Stimulated activated CD8-positive, alpha-beta memory T cell treated with anti-CD3 and anti-CD28 coated beads, Interleukin-12 subunit alpha, Interleukin-12 subunit beta, amount 100 ng/mL, for 24 hours (primary cell): ENCODE data around the gene DKC1.

ENCODE experiments used
- DNase-seq: peaks from one replicate; pipeline ENCODE4 v3.0.0-alpha.2; 2020; ENCODE audit errors: extremely low read depth

The DKC1 gene

DNA sequence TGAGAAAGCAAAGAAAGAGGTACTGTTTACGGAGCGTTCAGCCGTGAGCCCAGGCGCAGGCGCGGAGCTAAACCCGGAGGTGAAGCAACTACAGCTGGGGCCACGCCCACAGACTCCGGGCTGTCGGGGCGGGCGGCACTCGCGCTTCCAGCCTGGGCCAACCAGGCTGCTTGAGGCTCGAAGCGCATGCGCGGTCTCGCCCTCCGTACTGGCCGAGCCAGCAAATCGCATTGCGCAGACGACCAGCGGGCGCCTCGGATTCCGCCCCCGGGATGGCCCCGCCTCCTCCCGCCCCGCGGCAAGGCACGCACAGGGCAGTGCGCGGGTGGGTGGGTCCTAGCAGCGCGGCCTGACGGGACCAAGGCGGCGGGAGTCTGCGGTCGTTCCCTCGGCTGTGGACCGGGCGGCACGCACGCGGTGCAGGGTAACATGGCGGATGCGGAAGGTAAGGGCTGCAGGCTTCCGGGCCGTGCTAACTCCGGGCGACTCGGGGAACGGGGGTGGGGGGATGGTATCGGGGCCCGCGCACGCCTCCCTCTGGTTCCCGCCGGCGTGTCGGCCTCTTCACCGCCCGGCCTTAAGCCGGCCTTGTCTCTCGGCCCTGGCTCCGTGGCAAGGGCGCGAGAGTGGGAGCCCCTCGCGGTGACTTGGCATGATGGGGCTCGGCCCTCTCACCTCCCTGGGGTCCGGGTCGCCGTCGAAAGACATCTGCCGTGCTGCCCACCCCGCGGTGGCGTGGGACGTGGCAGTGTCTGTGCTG, at the start of gene DKC1:
Gene DKC1, plus strand, starts transcription at position 328 of the 760 bp plus-strand sequence. Its CDS starts 102 bp downstream, at position 430.
- DNase-seq = peak; percentile 92

DNA sequence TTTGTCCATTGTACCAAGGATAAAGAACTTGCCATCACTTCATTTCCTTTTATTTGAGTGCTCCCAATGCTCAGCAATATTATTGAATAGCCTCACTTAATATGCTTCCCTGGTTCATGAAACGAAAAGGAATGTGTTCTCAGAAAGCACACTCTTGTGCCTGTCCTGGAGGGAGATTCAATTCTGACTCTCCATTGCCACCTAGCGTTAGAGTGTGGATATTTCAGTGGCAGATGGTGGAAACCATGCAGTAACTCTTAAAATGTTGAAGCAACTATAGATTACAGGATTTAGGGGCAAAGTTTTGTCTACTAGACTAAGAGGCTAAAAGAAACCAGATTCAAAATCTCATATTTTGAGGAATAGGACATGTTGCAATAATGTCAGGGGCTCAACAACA, 47.7 kb upstream of the DKC1 start:
- DNase-seq = no peak

DNA sequence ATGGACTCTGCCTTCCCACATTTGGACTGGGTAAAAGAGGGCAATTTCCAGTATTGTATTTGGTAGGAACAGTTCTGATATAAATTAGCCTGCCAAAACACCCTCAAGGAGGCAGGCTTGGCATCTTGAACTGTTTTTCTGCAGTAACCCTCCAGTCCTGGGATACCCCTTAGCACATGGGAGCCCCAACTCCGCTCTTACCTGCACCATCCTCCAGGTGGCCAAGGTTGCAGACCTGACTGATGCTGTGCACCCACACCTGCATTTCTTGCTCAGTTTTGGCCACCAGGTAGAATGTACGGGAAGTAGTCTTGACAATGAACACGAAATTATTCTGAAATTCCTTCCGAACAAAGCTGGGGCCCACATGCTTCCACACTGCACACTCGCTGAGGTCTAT, 46.8 kb upstream of the DKC1 start:
- no peak for DNase-seq

DNA sequence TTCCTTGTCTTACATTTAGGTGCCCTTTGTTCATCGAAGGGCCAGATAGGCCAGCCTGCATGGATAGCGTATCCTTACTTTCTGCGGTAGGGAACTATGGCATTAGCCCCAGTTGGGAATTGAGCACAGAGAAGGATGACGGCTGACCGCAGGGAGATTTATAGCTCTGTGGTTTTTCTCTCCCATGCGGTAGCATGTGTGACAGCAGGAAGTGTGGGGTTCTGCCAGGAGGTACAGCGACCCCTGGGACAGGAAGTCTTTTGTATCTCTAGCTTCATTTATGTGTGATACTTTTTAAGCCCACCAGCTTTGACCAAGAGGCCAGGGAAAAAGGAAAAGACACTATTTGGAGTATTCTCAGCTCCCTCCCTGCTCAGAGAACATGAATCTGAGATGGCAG, 44.8 kb upstream of the DKC1 start:
- DNase-seq = no peak

DNA sequence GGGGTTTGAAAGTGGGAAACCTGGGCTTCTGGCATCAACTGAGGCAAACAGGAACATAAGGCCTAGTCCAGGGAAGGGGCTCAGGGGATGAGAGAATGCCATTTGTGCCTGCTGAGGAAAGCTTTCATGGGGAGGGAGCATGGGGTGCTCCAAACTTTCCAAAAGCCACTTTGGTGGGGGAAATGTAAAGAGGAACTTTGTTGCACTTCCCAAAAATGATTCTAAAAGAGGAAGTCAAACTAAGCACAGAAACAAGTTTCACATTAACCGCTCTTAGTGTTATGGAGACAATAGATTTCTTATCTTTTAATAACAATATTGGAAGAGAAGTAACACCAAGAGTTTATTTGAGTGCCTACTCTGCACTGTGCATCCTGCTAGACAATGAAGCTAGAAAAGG, 44.0 kb upstream of the DKC1 start:
- no peak for DNase-seq

DNA sequence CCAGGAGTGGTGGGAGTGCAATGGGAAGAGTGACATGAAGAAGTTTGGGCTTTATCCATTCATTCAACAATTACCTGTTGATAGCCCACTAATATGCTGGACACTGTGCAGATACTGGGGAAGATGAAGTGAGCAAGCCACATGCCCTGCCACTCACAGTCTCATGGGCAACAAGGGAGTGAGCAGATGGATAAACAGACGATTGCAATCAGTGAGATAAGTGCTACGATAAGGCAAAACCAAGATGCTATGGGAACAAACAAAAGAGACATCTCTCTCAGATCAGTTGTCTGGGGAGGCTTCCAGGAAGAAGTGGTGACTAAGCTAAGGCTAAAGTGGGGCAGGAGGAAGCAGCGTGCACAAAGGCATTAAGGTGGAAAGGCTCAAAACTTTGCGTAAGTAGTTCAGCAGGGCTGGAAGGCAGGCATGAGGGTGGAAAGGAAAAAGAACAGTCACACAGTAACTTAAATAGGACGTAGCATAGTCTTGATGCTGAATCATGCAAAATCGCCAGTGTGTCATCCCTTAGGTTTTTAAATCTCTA, 43.5 kb upstream of the DKC1 start:
- DNase-seq = no peak

DNA sequence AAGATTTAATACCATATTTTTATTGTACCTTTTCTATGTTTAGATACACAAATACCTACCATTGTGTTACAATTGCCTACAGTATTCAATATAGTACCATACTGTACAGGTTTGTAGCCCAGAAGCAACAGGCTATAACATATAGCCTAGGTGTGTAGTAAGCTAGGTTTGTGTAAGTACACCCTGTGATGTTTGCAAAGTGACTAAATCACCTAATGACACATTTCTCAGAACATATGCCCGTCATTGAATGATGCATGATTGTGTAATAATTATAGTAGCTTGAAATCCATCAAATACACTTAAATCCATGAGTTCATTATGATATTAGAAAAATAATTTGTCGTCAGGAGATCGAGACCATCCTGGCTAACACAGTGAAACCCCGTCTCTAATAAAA, 42.6 kb upstream of the DKC1 start:
- no peak for DNase-seq

DNA sequence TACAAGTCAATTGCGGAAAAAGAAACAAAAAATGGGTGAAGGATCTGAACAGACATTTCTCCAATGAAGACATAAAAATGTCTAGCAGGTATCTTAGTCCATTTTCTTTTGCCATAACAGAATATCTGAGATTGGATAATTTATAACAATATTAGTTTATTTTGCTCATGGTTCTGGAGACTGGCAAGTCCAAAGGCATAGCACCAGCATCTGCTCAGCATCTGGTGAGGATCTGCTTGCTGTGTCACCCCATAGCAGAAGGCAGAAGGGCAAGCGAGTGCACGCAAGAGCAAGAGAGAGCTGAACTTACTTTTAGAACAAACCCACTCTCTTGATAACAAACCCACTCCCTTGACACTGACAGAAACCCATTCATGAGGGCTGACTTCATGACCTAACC, 41.5 kb upstream of the DKC1 start:
- DNase-seq = no peak

DNA sequence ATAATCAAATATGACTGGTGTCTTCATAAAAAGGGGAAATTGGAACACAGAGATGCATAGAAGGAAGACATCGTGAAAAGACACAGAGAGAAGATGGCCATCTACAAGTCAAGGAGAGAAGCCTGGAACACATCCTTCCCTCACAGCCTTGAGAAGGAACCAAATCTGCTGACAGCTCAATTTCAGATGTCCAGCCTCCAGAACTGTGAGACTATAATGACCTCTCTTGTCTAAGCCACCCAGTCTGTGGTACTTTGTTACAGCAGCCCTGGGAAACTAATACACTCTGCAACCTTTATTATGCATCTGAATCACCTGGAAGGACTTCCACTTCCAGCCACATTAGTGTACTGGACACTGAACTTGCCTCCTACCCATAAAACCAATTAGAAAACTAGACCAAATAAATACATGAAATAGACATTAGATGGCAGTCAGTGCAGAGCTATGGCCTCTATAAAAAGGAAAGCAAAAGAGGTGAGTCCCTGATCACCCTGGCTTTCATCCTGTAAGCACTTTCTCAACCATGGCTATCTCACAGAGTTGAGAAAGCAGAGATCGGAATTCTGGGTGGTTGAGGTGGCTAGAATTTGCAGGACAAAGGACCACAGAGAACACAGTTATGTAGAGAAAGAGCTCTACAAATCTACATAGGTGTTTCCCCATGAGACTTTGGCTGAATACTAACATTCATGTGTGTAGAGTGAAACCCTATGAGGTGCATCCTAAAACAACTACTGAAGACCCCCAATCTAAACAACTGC, 37.5 kb upstream of the DKC1 start:
- no peak for DNase-seq

DNA sequence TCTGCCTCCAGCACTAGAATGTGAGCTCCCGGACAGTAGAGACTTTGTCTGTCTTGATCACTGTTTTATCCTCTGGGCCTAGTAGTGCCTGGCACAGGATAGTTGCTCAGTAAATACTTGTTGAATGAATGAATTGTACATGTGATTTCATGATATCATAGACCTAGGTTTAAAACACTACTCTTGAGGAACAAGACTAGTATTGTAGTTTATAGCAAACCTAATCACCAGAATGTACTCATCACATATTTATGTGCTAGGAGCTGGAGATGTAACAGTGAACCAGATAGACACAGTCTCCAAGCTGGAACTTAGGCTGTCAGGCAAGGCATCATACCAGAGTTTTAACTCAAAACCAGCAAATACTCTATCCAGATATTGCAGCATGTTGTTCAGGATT, 35.2 kb upstream of the DKC1 start:
- no peak for DNase-seq

DNA sequence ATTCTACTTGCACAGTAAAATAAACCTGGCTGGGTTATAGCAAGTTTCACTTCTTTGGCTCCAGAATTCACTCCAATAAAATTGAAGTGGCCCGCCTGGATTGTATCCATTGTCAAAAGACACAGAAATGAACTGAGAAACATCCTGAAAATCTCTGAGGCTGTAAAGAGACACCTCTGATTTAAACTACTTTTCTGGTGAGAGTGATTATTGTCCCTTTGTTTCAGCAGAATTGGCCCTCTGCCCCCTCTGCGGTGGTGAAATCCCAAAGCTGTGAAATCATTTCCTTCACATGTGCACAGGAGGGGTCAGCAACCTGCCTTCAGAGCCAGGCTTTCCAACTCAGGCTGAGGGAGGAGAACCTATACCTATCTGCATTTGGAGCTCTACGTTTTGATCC, 34.8 kb upstream of the DKC1 start:
- DNase-seq = no peak

DNA sequence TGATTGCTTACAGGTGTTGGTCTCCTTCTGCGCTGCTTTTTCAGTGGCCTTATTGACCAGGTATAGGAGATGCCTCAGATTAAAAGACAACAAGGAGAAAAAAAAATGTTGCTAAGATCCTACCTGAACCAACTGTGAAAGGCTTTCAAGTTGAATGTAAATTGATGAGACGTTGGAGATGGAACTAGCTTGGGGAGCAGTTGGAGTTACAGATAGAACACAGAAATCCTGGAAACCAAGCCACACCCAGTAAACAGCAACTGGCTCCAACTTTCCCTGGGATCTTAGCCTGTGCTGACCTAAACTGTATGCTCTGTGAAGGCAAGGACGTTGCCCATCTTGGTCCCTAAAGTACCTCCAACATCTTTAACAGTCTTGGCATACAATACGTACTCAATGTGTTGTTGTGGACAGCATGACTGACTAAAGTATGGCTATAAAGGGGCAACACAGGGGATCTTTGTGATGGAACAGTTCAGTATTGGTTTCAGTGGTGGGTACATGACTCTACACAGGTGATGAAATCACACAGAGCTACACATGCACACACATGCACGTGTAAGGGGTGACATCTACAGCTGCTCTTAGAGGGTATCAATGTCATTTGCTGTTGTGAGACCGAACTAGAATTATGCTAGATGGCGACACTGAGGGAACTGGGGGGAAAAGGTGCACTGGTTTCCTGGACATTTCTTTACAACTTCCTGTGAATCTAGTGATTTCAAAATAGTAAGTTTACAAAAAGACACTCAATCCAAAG, 34.1 kb upstream of the DKC1 start:
- no peak for DNase-seq

DNA sequence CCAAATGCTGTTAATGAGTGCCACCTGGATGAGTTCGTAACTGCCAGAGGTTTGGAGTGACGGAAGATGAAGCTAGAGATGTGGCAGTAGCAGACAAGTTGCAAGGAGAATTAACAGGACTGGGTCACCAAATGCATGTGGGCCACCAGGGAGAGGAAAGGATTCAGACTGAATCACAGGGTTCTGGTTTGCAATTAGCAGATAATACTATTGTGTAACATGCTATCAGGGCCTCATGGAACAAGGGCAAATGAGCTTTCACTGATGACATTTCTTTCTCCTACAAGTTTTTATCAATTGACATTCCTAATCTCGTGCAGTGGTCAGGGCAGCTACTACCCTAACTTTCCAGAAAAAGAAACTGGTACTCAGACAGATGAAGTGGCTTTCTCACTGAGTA, 33.2 kb upstream of the DKC1 start:
- DNase-seq = no peak

DNA sequence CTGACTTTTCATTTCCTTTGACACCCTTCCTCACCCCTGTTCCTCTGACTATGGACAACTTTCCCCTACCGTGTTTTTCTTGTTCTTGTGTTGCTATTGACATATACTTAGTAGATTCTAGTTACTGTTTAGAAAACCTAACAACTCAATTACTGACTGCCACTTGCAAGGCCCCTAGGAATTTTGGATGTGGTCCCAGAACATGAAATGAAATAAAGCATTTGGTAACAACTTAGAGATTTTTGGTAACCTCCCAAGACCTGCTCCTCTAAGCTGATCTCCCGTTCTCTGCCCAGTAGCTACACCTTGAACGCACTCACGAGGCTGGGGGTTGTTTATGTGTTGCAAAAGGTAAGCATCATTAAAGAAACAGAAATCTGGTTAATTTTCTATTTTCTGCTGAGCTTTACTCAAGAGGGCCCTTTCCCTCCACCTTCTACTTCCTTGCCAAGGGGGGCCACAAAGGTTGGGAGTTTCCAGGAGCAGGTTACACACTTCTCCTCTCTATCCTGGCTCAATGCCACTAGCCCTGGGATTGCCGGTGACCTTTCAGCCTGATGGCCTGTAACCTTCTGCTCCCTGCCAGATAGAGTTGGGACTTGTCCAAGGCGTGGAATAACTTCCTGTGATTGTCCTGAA, 32.3 kb upstream of the DKC1 start:
- DNase-seq = no peak

DNA sequence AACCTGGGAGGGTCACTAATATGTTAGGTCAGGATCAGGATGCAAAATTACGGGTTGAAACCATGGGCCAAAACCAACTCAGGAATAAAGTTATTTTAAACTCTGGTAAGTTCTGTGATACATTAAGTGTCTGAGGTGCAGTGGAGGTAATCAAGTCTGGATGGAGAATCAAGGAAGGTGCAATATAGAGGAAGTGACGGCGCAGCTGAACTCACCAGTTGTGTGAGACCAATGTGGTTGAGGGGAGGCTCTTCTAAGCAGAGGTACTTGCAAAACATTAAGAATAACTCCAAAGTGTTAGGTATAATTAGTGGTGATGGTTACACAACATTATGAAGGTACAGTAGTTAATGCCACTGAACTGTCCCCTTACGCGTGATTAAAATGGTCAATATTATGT, 31.5 kb upstream of the DKC1 start:
- no peak for DNase-seq

DNA sequence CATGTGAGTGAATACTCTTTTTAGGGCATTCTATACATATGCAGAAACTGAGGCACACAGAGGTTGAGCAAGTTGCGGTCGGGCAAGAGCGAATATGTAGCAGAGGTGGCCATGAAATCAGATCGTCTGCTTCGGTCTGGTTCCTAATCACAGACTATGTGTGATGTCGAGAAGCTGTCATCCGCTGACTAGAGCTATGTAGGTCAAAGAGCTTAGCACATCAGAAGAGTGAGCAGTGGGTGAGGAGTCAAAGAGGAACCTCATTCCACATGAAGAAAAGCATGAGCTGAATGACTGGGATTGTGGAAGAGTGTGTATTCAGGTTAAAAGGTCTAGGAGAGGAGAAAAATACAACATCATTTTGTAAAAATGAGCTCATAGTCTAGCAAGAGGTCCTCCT, 30.8 kb upstream of the DKC1 start:
- no peak for DNase-seq

DNA sequence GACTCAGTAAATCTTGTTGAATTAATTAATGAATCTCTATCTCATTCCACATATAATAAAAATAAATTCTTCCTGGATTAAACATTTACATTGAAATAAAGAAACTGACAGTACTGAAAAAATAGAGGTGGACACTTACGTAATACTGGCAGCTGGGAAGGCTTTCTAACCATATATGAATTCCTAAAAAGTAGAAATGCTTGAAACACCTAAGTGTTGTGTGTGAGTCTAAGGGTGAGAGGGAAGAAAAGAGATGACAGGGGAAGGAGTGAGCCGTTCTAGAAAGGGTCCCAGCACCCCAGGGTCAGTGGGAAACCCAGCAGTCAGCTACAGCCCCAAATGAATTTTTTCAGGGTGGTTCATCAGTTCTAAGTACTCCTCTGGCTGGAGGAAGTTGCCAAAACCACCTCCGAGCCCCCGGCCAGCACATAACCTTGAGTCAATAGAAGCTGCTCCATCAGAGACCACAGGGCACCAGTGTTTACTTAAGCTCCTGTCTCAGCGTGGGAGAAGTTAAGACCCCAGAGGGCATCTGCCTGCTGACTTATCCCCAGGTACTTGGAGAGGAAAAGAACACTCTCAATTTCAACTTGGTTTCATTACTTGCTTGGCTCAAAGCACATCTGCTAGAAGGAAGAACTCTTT, 30.1 kb upstream of the DKC1 start:
- no peak for DNase-seq

DNA sequence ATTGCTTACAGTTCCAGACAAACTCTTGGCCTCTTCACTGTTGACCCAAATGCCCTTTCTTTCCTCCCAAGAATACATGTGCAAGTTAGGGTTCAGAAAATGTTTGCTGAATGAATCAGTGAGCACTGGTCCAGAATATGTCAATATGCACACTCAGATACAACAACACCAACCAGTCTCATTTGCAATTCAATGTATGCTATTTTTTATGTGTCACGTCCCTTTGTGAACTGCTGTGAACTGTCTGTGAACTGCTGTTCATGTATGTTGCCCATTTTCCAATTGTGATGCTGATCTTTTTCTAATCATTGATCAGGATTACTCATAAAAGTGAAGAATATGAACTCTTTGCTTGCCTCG, 29.6 kb upstream of the DKC1 start:
- no peak for DNase-seq

DNA sequence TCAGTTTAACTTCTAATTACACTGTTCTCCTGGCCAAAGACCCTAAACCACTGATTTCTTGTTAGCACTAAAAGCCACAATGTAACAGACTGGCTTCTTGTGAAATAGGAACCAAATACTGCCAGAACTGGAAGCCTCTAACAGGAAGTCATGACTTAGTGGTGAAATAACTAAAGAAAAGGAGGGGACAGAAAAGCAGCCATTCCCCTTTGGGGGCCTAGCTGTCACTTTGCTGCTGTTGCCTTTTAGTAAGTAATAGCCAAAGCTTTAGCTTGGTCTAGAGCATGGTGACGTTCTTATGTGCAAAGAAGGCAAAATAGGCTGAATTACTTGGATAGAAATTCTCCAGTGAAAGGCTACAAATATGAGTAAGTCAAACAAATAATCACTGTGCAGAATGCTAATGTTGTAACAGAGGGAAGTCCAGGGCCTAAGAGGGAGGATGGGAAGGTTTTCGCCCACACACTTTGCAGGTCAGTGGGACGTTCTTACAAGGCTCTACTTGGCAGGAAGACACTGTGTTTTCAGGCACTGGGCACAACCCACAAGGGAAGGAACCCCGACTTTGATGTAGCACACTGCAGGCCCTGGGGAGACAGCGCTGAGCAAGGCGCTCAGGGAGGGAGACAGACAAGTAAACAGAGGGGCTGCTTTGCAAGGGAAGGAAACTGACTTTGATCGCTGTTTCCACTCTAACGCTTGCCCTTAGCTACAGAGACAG, 28.4 kb upstream of the DKC1 start:
- DNase-seq = no peak

DNA sequence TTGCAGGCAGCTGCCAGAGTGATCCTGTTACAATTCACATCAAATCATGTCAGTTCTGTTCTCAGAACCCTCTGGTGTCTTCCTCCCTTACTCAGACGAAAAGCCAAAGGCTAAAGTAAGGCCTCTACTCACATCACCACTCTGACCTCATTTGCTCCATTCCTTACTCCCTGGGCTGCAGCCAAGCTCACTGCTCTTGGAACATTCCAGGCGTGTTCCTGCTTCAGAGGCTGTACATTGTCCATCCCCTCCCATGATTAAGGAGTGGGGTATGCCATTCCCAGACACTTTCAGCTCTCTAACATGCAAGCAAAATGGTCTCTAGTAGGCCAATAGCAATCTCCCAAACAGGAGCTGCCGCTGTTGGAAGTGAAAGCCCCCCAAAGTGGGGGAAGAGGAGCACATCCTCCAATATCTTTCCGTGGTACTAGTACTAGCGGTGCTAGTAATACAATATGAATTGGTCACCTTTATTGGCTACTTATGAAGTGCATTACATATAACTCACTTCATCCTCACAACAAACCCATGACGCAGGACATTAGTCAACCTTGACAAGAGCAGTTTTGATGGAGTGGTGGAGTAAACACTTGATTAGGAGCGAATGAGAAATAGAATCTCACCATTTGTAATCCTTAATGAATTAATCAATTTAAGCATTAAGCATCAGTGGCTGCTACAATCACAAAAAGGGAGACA, 26.8 kb upstream of the DKC1 start:
- no peak for DNase-seq
